Stimulated activated naive CD8-positive, alpha-beta T cell treated with anti-CD3 and anti-CD28 coated beads, Interleukin-15, Interleukin-2, amounts not matched to agents 100 U/mL and 50 U/mL, for 24 hours (primary cell): ENCODE measurements around the gene PLEKHM3.
"Not testable (repeated sequence)": the region's sequence is repeated elsewhere in the genome, so short reads cannot be mapped to it uniquely, and the experiment has no call there.

Source experiments
- ATAC-seq: fragments of 150-1000 bp; cut with Tn5 transposase; one replicate; pipeline ENCODE4 v1.10.0; 2021
- DNase-seq: peaks from one replicate; pipeline ENCODE4 v3.0.0; 2021

PLEKHM3 gene

GRCh38 chr2:207950761-207951114 lies 74.6 kb downstream of the PLEKHM3 start:
- no peak for DNase-seq
- ATAC-seq: no peak

GRCh38 chr2:207950063-207950760 lies 75.1 kb downstream of the PLEKHM3 start:
- DNase-seq (no peak), ATAC-seq (no peak)

DNA sequence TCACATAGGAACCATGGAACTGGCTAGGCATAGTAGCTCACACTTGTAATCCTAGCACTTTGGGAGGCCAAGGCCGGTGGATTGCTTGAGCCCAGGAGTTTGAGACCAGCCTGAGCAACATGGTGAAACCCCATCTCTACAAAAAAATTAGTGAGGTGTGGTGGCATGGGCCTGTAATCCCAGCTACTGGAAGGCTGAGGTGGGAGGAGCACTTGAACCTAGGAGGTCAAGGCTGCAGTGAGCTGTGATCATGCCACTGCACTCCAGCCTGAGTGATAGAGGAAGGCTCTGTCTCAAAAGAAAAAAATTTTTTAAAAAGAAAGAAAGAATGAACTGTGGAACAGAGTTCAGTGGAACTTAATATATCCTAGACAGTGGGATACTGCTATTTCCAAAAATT lies 76.1 kb downstream of the PLEKHM3 start:
- DNase-seq, ATAC-seq: not testable (repeated sequence)

- DNase-seq (no peak), ATAC-seq (no peak)
Observed at GRCh38 chr2:207944979-207945600, 80.2 kb downstream of the PLEKHM3 start.

- DNase-seq (no peak), ATAC-seq (no peak)
Observed at GRCh38 chr2:207944334-207944733, 81.0 kb downstream of the PLEKHM3 start.

DNA sequence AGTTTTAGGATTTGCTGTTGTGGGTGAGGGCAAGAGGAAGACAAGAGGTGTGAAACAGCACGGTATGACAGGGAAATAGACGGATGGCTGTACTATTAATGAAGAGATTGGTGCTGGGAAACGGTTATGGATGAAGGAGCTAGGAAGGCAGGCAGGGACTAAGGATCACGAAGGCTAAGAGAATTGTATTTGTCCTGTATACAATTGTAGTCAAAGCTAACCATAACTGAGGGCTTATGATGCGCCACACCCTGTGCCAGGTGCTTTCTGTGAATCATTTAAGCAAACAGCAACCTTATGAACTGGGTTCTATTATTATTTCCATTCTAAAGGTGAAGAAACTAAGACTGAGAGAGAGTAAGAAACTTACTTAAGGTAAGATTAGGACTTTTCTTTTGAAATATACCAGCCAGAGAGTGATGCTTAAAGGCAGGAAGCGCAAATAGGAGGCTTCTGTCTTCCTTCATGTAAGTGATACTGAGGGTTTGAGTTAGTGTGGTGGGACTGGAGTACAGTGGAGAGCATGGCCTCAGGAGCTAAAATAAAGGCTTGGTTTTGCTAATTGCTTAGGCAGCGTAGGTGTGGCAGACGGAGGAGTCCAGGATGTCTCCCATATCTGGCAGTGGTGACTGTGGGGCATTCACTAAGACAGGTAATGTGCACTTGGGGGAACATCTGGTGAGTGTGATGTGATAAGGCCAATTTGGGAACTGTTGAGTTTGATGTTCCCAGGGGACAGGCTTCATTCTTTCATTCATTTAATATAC lies 85.8 kb downstream of the PLEKHM3 start:
- no peak for ATAC-seq

GRCh38 chr2:207938886-207939285 lies 86.4 kb downstream of the PLEKHM3 start:
- DNase-seq (no peak), ATAC-seq (no peak)

More for the DNA sequence above, 85.8 kb downstream of the PLEKHM3 start:
- DNase-seq: no peak

GRCh38 chr2:207938415-207938814 lies 86.9 kb downstream of the PLEKHM3 start:
- DNase-seq (no peak), ATAC-seq (no peak)

DNA sequence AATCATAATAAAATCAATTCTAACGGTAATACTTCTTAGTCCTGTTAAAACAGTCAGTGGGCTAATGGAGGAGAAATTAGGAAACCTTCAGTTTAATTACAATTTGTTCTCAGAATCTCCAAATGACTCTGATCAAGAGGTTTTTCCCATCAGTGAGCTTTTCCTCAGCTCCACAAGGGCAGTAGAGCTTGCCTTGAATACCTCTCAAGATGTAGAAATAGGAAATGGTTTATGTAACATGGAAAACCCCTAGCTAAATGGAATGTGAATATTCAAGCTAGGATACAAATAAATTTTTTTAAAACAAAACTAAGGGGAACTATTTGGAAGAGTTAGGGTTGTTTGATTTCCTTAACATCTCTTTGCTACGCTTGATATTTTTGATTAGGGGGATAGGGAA lies 87.5 kb downstream of the PLEKHM3 start:
- ATAC-seq (no peak), DNase-seq (no peak)

DNA sequence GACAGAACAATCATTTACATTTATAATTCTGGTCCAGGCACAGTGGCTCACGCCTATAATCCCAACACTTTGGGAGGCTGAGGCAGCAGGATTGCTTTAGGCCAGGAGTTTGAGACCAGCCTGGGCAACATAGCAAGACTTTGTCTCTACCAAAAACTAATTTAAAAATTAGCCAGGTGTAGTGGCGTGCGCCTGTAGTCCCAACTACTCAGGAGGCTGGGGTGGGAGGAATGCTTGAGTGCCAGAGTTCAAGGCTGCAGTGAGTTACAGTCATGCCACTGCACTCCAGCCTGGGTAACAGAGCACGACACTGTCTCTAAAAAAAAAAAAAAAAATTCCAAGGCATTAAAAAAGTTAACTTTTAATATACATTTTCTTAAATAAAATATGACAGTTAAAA lies 88.1 kb downstream of the PLEKHM3 start:
- ATAC-seq (no peak), DNase-seq (no peak)

- ATAC-seq (no peak), DNase-seq (no peak)
Observed at GRCh38 chr2:207936380-207936779, 88.9 kb downstream of the PLEKHM3 start.

DNA sequence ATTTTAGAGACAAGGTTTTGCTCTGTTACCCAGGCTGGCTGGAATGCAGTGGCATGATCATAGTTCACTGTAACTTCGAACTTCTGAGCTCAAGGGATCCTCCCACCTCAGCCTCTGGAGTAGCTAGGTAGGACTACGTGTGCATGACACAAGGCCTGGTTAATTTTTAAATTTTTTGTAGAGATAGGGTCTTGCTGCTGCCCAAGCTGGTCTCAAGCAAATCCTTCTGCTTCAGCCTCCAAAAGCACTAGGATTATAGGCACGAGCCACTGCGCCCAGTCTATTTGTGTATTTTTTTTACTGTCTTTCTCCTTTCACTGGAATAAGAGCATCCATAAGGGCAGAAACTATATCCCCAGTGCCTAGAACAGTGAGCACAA lies 89.3 kb downstream of the PLEKHM3 start:
- DNase-seq (no peak), ATAC-seq (no peak)

DNA sequence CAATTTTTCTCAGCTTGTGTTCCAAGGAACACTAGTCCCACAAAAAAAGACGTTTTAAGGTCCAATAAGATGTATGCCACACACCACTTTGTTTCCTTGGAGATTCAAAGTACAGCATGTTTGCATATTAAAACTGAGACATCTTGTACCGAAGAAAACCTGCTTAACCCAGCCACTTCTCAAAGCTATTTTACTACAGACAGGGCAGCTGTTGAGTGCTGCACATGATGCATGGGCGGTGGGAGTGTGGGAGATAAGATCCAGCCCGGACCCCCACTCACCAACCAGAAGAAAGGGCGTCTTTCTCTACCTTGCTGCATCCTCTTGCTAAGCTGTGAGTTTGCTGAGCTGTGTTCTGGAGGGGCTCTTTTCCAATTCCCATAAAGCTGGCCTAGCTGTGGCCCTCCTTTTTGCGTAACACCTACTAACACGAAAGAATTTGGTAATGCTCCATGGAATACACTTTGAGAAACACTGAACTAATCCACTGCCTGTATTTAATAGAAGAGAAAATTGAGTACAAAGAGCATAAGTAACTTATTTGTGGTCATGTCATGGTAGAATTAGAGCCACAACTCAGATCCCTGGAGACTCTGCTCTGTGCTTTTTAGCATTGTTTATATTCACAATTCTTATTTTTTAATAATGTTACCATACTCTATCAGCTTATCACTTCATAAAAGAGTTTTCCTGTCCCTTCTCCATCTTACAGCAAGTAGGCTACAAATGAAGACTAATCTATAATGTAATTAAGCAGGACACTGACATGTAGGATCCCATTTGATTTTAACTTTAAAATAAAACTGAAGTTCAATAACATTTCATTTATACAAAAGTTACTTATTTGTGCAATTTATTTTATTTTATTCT lies 90.0 kb downstream of the PLEKHM3 start:
- no peak for DNase-seq
- ATAC-seq: no peak

GRCh38 chr2:207934720-207935119 lies 90.6 kb downstream of the PLEKHM3 start:
- no peak for DNase-seq
- ATAC-seq: no peak

- ATAC-seq (no peak), DNase-seq (no peak)
Observed at GRCh38 chr2:207933396-207934065, 91.8 kb downstream of the PLEKHM3 start.

DNA sequence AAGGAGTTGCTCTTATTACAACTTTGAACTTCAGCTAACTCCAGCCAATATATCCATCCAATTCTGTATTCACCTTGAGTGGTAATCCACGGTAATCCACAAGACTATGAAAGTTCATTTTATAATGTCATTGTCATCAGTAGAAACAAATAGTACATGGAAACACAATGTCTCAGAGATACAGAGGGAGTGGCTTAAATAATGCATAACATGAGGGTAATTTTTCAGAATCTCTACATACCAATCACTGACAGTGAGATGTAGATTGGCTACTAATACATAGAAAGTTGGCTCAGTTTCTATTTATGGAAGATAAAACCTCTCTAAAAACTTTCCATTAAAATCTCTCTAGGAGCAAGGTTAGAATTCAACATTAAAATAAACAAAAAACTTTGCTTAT lies 93.2 kb downstream of the PLEKHM3 start:
- DNase-seq: no peak
- no peak for ATAC-seq

- ATAC-seq (no peak), DNase-seq (no peak)
Observed at GRCh38 chr2:207930747-207931146, 94.6 kb downstream of the PLEKHM3 start.

DNA sequence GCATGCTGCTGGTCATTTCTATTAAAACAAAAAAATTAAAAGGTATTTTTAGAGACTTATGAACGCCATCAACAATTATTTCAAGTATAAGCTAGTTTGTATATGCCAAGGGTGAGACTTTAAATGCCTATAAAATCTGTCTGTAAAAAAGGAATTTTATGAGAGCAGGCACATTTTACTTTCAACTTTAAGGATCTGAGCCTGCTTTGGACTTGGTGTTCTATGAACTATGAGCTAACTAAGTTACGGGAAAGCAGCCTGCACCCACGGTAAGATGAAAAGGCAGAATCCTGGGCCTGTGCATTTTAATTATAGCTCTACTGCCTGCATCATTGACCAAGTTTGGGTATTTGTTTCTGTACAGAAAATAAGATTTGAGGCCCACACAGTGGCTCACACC lies 95.4 kb downstream of the PLEKHM3 start:
- ATAC-seq: no peak
- DNase-seq: no peak

DNA sequence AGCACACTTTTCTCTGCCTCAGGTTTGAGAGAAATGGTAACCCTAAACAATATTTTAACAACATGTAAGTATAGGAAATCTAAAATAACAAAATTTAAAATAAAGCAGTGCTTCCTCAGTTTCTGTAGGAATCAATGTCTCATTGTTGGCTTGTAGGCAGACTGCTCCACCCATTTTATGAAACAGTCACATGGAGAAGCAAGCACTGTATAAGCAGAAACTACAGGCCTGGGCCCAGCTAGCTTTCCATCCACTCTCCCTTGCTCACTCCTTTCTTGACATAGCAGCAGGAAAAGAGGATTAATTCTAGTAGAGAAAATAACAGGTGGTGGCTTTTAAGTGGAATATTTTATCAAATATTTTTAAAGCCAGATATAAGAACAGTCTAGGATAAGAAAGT lies 97.2 kb downstream of the PLEKHM3 start:
- DNase-seq: no peak
- no peak for ATAC-seq

GRCh38 chr2:207926989-207927300 lies 98.4 kb downstream of the PLEKHM3 start:
- DNase-seq: no peak
- no peak for ATAC-seq

- ATAC-seq: no peak
- no peak for DNase-seq
Observed at GRCh38 chr2:207926133-207926988, 99.0 kb downstream of the PLEKHM3 start.
